GM23248 (cell line): ENCODE data around the gene TAPBP. TPM values are rescaled to one million over a fixed set of nuclear protein-coding genes. Genes with fewer than 3 reads are reported as not detected.
"Not testable (repeated sequence)": the region's sequence is repeated elsewhere in the genome, so short reads cannot be mapped to it uniquely, and the experiment has no call there.

Experiments used
- DNase-seq: peaks from one replicate; pipeline ENCODE4 v3.0.0-alpha.2; 2015
- H2AFZ ChIP-seq: fragments of 200-600 bp; sonication (generic); 2 replicates; pipeline ENCODE4 v1.6.1; 2016; ENCODE audit warnings: antibody characterized with exemption
- H3F3A ChIP-seq: fragments of 200-600 bp; sonication (generic); 2 replicates; pipeline ENCODE4 v1.6.1; 2016; ENCODE audit warnings: mild to moderate bottlenecking, antibody characterized with exemption, mixed run types; ENCODE audit not compliant: insufficient read depth
- H3K27ac ChIP-seq: fragments of 200-600 bp; sonication (generic); 2 replicates; pipeline ENCODE4 v1.5.1; 2016; ENCODE audit warnings: mild to moderate bottlenecking
- H3K27me3 ChIP-seq: fragments of 200-600 bp; sonication (generic); replicated peaks from 2 replicates; pipeline ENCODE4 v1.6.1; 2016; ENCODE audit warnings: mild to moderate bottlenecking; ENCODE audit not compliant: insufficient read depth
- H3K36me3 ChIP-seq: fragments of 200-600 bp; sonication (generic); 2 replicates; pipeline ENCODE4 v1.6.1; 2016; ENCODE audit warnings: low read depth, mild to moderate bottlenecking
- H3K4me1 ChIP-seq: fragments of 200-600 bp; sonication (generic); 2 replicates; pipeline ENCODE4 v1.6.1; 2016; ENCODE audit warnings: mild to moderate bottlenecking; ENCODE audit not compliant: insufficient read depth
- H3K4me2 ChIP-seq: fragments of 200-600 bp; sonication (generic); one replicate; pipeline ENCODE4 v1.6.1; 2016; ENCODE audit warnings: mild to moderate bottlenecking; ENCODE audit not compliant: unreplicated experiment
- H3K4me3 ChIP-seq: fragments of 200-600 bp; sonication (generic); 2 replicates; pipeline ENCODE4 v1.5.1; 2016; ENCODE audit warnings: mild to moderate bottlenecking
- H3K79me2 ChIP-seq: fragments of 200-600 bp; sonication (generic); 2 replicates; pipeline ENCODE4 v1.6.1; 2016; ENCODE audit warnings: mild to moderate bottlenecking; ENCODE audit not compliant: insufficient read depth
- H3K9ac ChIP-seq: fragments of 200-600 bp; sonication (generic); 2 replicates; pipeline ENCODE4 v1.6.1; 2016; ENCODE audit warnings: mild to moderate bottlenecking
- H3K9me2 ChIP-seq: fragments of 200-600 bp; sonication (generic); 2 replicates; pipeline ENCODE4 v1.6.1; 2016; ENCODE audit warnings: mixed run types, mild to moderate bottlenecking, moderate library complexity; ENCODE audit not compliant: insufficient read depth
- H3K9me3 ChIP-seq: fragments of 200-600 bp; sonication (generic); one replicate; pipeline ENCODE4 v1.6.1; 2017; ENCODE audit warnings: low read depth
- H4K20me1 ChIP-seq: fragments of 200-600 bp; sonication (generic); 2 replicates; pipeline ENCODE4 v1.6.0; 2016; ENCODE audit not compliant: insufficient read depth
- EZH2 ChIP-seq: fragments of 200-600 bp; sonication (generic); IDR thresholded peaks from 2 replicates; pipeline ENCODE4 v1.6.1; 2018; ENCODE audit warnings: antibody characterized with exemption, mild to moderate bottlenecking; ENCODE audit not compliant: insufficient read depth, poor library complexity, severe bottlenecking
- EZH2phosphoT487 ChIP-seq: fragments of 200-600 bp; sonication (generic); IDR thresholded peaks from 2 replicates; pipeline ENCODE4 v1.6.1; 2018; ENCODE audit warnings: antibody characterized with exemption, moderate library complexity, mild to moderate bottlenecking, low read depth; ENCODE audit not compliant: insufficient read depth
- WGBS, 2 experiments: methylation state at CpG; one replicate each; pipeline ENCODE4 v1.1.6; 2015 to 2017; ENCODE audit warnings: low lambda C conversion rate in 2 of 2, low coverage in 1 of 2; ENCODE audit errors: missing lambda C conversion rate in 2 of 2; 5-methylcytosine and 5-hydroxymethylcytosine counted together
- in situ Hi-C: fragments of 300-500 bp; cut with MboI; formaldehyde crosslinking; loops from 2 replicates; pipeline ENCODE4 v1.15.0; 2020
- polyA plus RNA-seq: library from polyadenylated mRNA; unstranded; fragments of >200 nt; fragmentation: Nextera tagmentation; extraction: Ambion mirVana; gene quantifications from 2 replicates; pipeline ENCODE4 v1.2.1, GENCODE V29; 2016
- total RNA-seq: library from RNA; depleted of rRNA; stranded (reverse); fragments of >200 nt; shearing (Covaris generic); gene quantifications from 2 replicates; pipeline ENCODE4 v1.2.3, GENCODE V29; 2014

Gene TAPBP
- total and polyA plus RNA-seq, 2 experiments from 2014 or later, result 68.7 to 75.8 TPM

DNA sequence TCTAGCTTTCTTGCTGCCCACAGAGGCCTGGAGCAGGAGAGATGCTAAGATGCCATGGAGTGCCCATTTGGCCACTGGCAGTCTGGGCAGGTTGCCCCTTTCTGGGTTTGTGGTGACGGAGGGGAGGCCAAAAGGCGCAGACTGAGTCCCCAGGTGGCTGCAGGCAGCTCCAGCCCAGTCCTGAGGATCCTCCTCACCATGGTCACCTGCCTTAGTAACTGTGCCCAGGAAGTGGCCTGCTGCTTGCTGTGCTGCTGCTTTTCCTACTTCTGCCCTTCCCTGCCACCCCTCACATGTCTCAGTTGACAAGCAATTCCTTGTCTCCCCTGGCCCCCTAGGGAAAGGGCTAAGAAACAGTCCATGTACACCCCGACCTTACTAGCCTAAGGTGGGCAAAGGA, 42.4 kb upstream of the TAPBP start:
- DNase-seq, result no peak
- Histone ChIP-seq H3K79me2 (no peaks in the 10 kb centered on the region), H3K4me2 (no peak overlapping the region), H3K36me3 (no peaks in the 10 kb centered on the region), H3K4me3 (no peak overlapping the region), H3K9me3 (no peaks in the 10 kb centered on the region), H3K9me2 (no peaks in the 10 kb centered on the region), H3K4me1 (no peaks in the 10 kb centered on the region), H2AFZ (no peak overlapping the region), H4K20me1 (no peaks in the 10 kb centered on the region), H3K27me3 (peaks cover 8% of the 10 kb centered on the region; the same call in 1 of the 2 replicates), H3K9ac (no peak overlapping the region), H3F3A (no peaks in the 10 kb centered on the region), H3K27ac (no peak overlapping the region)
- WGBS, 2 experiments, result 69 to 72% methylated on average over 3 of the region's 3 CpGs
- in situ Hi-C loops, result no loop called here
- no peak for TF ChIP-seq EZH2phosphoT487
- no peak for TF ChIP-seq EZH2

DNA sequence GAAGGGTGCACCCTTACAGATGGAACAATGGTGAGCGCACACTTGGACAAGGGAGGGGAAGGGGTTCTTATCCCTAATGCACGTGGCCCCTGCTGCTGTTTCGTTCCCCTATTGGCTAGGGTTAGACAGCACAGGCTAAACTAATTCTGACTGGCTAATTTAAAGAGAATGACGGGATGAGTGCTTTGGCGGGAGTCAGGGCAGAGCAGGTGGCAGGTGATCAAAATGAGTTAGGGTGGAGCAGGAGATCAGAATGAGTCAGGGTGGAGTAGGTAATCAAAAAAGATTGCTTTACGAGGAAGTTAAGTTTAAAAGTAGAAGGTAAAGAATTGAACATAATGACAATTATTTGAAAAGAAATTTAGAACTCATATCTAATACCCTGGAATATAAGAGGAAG, 42.0 kb upstream of the TAPBP start:
- H3K27me3 ChIP-seq, DNase-seq, H2AFZ ChIP-seq, H3K27ac ChIP-seq, H3K36me3 ChIP-seq, H3K9ac ChIP-seq, H3F3A ChIP-seq, H3K79me2 ChIP-seq, H3K4me1 ChIP-seq, H3K9me3 ChIP-seq, H4K20me1 ChIP-seq, in situ Hi-C loops, H3K4me2 ChIP-seq, H3K9me2 ChIP-seq, H3K4me3 ChIP-seq: not testable (repeated sequence)
- 64 to 67% methylated on average over 6 of the region's 6 CpGs for WGBS, 2 experiments

DNA sequence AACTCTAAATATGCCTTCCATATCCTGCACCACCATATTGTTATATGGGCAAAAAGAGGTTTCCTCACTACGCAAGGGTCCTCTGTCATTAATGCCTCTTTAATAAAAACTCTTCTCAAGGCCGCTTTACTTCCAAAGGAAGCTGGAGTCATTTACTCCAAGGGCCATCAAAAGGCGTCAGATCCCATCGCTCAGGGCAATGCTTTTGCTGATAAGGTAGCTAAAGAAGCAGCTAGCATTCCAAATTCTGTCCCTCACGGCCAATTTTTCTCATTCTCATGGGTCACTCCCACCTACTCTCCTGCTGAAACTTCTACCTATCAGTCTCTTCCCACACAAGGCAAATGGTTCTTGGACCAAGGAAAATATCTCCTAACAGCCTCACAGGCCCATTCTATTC, 33.9 kb upstream of the TAPBP start:
- no peaks in the 10 kb centered on the region for H3F3A ChIP-seq
- no peak overlapping the region for H2AFZ ChIP-seq
- no peaks in the 10 kb centered on the region for H4K20me1 ChIP-seq
- H3K9me3 ChIP-seq, result no peaks in the 10 kb centered on the region
- H3K4me2 ChIP-seq, result no peak overlapping the region
- no peaks in the 10 kb centered on the region for H3K36me3 ChIP-seq
- 89 to 91% methylated on average over 5 of the region's 5 CpGs for WGBS, 2 experiments
- H3K27me3 ChIP-seq, result peaks cover 3% of the 10 kb centered on the region; the same call in 1 of the 2 replicates
- H3K9ac ChIP-seq, result no peak overlapping the region
- no peak overlapping the region for H3K4me3 ChIP-seq
- no peaks in the 10 kb centered on the region for H3K9me2 ChIP-seq
- H3K4me1 ChIP-seq, result 0 out of 2 replicates have a peak, but pooled peaks cover 8% of the 10 kb centered on the region
- H3K27ac ChIP-seq, result no peak overlapping the region
- no peak for TF ChIP-seq EZH2phosphoT487
- TF ChIP-seq EZH2, result no peak
- in situ Hi-C loops, result no loop called here
- H3K79me2 ChIP-seq, result no peaks in the 10 kb centered on the region
- no peak for DNase-seq

DNA sequence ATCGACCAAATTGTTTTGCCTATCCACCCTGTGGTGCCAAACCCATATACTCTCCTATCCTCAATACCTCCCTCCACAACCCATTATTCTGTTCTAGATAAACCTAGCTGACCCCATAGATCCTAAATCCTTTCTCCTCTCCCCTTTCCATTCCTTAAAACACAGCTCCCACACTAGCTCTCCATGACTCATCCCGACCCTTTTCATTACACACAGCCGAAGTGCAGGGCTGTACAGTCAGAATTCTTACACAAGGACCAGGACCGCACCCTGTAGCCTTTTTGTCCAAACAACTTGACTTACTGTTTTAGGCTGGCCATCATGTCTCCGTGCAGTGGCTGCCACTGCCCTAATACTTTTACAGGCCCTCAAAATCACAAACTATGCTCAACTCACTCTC, 33.1 kb upstream of the TAPBP start:
- H3K4me1 ChIP-seq, in situ Hi-C loops, H3K27me3 ChIP-seq, H3K4me2 ChIP-seq, H3K79me2 ChIP-seq, H3K9me2 ChIP-seq, H4K20me1 ChIP-seq, H3F3A ChIP-seq, H3K9me3 ChIP-seq, H3K4me3 ChIP-seq, H3K36me3 ChIP-seq, H2AFZ ChIP-seq, H3K27ac ChIP-seq, H3K9ac ChIP-seq: not testable (repeated sequence)
- peak; percentile 81 for DNase-seq
- WGBS, 2 experiments, result 30 to 32% methylated on average over 5 of the region's 5 CpGs
